ENCODE results near the gene MRS2. TPM values are rescaled to one million over a fixed set of nuclear protein-coding genes. Genes with fewer than 3 reads are reported as not detected.

MRS2 gene
- total RNA-seq, 4 donors from 2014 or later: 22.1 to 39.7 (median 29.9) TPM

DNA sequence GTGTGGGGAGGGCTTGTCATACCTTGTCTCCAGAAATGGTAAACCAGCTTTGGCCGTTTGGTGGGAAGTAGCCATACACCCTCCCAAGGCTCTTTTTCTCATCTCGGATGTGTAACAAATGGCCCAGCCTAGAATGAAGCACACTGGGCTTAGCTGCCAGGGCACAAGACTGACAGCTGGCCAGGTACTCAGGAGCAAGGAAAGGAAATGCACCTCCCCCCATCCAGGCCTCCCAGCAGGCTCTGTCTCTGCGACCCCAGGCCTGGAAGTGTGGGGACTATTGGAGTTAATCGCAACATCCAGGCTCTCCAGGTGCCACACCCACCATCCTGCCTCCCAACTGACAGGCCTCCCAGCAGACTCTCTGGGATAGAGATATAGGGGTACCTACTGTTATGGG lies 43.0 kb downstream of the MRS2 start:
- TF ChIP-seq, protein P1, sequence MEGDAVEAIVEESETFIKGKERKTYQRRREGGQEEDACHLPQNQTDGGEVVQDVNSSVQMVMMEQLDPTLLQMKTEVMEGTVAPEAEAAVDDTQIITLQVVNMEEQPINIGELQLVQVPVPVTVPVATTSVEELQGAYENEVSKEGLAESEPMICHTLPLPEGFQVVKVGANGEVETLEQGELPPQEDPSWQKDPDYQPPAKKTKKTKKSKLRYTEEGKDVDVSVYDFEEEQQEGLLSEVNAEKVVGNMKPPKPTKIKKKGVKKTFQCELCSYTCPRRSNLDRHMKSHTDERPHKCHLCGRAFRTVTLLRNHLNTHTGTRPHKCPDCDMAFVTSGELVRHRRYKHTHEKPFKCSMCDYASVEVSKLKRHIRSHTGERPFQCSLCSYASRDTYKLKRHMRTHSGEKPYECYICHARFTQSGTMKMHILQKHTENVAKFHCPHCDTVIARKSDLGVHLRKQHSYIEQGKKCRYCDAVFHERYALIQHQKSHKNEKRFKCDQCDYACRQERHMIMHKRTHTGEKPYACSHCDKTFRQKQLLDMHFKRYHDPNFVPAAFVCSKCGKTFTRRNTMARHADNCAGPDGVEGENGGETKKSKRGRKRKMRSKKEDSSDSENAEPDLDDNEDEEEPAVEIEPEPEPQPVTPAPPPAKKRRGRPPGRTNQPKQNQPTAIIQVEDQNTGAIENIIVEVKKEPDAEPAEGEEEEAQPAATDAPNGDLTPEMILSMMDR (IDR thresholded peaks at IDR 0.05; ENCODE audit: low read depth): no peak

DNA sequence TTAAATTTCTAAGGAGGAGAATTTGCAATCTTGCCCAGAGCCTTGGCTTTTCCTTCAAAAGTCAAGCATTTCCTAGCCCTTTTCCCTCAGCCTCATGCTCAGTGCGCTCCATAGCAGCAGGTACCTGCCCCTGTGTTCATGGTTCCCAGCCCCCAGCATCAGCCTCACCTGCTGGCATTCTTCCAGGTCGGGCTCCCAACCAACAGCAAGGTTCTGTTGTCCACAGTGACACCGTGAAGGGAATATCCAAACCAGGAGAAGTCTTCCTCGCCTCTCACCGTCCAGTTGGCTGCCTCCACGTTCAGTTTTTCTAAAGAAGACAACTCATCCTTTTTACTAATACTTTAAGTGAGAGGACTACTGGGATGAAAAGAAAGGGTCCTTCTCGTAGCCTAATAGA lies 43.9 kb downstream of the MRS2 start:
- TF ChIP-seq, protein P1 (IDR thresholded peaks at IDR 0.05; ENCODE audit: low read depth): no peak

DNA sequence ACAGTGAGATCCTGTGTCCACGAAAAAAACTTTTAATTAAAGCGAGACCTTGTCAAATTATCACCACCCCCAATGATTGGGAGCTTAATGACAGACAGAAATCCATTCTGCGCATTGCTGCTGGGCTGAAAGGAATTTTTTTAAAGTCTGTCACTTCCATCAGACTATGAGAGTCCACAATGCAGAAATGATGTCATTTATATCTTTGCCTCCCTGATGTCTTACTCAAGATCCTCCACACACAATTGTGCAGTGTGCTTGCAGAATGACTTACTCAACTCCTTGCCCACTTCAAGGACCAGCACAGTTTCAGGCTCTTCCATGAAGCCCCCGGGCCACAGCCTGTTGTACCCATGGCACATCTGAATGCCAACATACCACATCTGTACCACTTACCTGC lies 45.7 kb downstream of the MRS2 start:
- TF ChIP-seq, protein P1 (IDR thresholded peaks at IDR 0.05; ENCODE audit: low read depth): no peak

DNA sequence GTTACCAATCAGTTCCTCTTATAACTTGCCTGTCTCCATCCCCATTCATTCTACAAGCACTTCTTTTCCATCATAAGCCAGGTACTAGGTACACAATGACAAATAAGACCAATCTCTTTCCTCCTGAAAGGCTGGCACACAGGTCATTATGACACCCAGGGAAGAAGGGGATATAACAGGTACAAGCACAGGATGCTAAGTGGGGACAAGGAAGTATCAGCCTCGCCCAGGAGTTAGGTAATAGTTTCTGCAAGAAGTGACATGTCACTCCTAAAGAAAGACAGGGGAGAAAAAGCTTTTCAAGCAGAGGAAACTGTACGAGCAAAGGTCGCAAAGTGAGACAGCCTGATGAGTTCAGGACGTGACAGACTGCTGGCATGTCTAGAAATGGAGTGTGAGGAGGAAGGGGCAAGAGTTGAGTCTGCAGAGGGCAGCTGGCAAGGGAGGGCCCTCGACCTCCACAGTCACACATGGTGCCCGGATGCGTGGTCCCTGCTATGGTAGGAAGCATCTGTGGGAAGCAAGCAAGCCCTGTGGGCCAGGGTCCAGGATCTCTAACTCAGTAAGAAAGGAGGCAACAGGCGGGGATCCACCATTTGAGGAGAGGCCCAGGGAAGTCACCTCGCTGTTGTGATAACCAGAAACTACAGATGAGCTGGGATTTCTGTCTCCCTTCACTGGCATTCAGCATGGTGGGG lies 46.2 kb downstream of the MRS2 start:
- TF ChIP-seq, protein P1 (IDR thresholded peaks at IDR 0.05; ENCODE audit: low read depth): no peak

DNA sequence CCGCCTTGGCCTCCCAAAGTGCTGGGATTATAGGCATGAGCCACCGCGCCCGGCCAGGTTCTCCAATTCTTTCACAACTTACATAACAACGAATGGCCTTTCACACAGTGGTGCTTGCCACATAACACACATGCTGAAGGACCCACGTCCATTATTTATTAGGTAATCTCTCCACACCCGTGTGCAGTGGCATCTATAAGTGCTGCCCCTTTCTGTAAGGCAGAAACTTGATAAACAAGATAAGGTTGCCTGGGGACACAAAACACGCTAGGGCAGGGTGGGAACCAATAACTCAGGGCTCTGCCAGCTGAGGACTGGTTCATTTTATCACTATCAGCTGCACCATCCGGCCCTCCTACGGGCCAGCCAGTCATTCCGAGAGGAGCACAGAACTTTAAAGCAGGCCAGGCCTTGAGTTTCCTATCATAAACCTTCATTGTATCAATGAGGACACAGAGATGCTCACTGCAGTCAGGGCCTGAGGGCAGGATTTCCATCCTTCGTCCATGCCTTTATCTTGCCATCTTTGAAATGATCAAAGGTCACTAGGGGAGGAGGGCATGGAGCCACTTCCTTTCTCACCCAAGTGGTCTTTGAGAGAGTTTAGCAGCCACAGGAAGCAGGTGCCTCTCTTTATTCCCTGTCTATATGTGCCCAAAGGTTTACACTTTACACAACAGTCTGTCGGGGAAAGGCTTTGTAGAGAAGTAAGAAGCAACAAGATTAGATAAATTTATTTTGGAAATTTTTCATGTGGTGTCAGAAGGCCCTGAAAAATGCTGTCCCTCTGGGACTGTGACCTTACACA lies 49.0 kb downstream of the MRS2 start:
- TF ChIP-seq, protein P1 (IDR thresholded peaks at IDR 0.05; ENCODE audit: low read depth): no peak

DNA sequence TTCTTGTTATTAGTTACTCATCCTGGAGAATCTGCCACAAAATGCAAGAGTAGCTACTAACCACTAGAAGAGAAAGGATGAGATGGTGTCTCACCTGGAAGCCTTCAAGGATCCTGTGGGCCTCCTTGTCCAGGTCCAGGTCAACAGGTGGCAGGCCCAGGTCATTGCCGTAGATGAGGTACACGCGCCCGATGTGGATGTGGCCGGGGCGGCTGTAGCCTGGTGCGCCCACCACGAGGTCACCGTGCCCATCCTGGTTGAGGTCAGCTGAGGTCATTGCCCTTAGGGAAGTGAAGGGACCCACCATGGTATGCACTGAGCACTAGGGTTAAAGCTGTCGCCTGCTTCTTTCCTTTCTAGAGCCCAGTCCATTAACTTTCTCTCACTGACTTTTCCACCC lies 51.2 kb downstream of the MRS2 start:
- TF ChIP-seq, protein P1 (IDR thresholded peaks at IDR 0.05; ENCODE audit: low read depth): no peak

DNA sequence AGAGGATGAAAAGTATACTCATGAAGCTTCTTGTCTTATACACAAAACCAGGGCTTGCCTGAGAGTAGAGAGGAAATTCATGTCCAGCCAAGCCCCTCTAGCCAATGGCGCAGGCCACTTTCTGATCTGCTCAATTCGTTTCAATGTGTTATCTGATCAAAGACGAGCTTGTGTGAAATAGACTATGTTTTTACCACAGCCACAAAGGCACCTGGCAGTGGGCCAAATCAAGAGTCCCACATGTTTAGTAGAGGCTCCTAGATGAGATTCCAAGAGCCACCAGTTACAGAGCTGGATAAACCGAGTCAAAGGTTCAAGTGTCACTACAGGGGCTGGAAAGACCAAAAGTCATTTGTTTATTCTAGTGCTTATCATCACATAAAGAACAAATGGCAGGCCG lies 51.7 kb downstream of the MRS2 start:
- TF ChIP-seq, protein P1 (IDR thresholded peaks at IDR 0.05; ENCODE audit: low read depth): no peak
